ENCODE measurements around the gene NLRP5.
"Not testable (repeated sequence)": the region's sequence is repeated elsewhere in the genome, so short reads cannot be mapped to it uniquely, and the experiment has no call there.

Gene NLRP5

DNA sequence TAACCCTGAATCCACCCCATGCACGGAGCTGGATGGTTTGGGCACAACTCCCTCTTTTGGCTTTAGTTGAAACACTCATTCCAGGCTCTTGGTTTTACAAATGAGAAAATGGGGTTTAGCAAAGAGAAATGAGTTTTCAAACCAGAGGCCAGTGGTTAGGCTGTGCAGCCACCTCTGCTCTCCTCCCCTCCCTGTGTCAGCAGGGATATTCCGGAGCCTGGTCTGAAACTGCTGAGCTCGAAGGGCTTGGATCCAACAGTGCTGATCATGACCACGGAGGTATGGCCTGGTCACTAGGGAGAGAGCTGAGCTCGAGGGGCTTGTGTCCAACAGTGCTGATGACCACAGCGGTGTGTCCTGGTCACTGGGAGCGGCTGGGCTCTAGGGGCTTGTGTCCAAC is 93.0 kb downstream of the NLRP5 start:
- DNase-seq, result no peak

GRCh38 chr19:56080669-56081401 is 94.3 kb downstream of the NLRP5 start:
- peak; percentile 50 for DNase-seq

GRCh38 chr19:56083668-56084067 is 97.1 kb downstream of the NLRP5 start:
- no peak for DNase-seq

- DNase-seq, result no peak
Measured at GRCh38 chr19:56084835-56085536, 98.4 kb downstream of the NLRP5 start.

DNA sequence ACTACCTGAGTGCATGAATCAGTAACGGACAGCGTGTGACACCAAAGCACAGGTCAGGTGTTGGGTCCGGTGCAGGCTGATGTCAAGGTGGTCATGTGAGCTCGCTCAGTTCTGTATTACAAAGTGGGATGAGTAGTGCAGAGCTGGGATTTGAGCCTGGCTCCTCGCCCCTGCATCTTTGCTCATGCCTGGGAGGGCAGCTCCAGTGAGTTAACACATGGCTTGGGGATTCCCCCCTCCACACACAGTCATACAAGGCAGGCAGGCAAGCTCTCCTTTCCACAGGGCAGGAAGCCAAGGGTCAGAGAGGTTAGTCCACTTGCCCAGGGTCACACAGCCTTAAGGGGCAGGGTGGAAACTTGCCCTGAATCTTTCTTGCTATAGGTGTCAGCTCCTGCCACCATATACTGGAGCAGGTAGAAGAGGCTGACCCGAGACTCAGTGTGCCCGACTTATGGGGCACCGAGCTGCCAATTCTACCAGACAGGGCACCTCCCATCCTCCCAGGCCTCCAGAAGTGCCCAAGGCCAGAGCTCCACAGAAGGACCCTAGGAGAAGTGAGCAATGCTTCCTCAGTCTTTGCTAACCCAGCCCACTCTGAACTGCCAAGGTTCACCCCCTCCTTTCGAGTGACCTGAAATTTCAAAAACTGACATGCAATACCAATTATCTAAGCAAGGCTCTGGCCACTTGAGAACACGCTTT is 99.1 kb downstream of the NLRP5 start:
- no peak for DNase-seq

DNA sequence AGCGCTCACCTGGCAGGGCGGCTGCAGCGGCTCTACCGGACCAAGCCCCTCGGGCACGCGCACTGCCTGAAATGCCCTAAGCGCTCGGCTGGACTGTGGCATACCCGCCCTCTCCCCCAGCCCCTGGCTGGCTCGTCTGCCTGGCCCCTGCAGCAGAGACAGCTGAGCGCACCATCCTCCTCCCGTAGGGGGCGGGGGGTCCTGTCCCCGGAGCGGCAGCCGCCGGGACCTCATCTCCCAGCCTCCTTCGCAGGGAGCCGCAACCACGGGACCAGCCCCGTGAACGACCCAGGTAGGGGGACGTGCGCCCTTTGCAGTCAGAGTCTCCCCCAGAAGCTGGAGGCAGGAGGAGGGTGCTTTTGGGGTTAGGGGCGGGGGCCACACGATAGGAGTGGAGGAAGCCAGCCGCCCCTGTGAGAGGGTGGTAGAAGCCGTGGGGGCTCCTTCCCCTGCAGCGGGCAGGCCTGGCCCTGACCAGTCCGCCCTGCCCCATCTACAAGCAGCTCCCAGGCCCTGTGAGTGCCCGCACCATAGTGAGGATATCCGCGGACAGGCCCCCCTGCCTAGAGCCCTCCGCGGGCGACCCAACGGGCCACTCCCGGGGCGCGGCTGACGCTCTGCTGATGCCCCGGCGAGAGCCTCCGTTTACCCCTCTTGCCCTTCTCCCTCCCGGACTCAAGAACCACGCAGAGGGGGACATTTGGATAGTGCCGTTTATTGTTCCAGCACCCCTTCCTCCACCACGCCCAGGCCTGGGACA is 100.3 kb downstream of the NLRP5 start:
- DNase-seq, result no peak

- no peak for DNase-seq
Measured at GRCh38 chr19:56087647-56088496, 101.3 kb downstream of the NLRP5 start.

GRCh38 chr19:56088497-56089215 is 102.1 kb downstream of the NLRP5 start:
- DNase-seq, result no peak

DNA sequence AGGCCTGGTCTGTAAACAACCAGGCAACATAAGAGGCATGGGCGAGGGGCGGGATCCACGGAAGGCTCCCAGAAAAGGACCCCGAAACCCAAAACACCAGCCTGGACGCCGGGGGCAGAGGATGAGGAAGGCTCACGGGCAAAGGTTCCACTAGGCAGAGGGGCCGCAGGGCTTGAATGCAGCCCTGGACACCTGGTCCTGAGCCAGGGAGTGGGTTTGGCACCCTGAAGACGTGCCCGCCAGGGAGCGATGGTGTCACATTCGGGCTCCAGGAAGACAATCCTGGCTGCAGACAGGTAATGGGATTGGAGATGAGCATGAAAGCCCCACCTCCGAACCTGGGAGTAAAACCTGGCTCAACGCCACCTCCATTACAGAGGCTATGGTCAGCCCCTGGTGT is 102.8 kb downstream of the NLRP5 start:
- no peak for DNase-seq

DNA sequence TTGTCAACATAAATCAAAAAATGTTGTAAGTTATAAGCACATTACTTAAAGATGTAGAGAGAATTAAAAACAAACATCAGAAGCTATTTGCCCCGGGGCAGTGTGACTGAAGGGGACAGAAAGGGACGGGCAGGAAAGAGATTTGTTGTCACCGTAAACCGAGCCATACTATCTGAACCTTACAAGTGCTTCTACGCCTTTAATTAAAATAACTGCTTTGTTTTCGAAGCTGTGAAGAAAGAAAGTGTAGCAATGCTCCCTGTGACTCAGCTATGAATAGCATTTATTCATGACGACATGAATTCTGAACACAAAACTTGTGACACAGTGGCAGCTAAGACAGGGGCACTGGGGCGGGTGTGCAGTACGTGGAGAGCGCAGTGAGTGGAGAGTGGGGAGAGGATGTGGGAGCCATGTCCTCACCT is 104.5 kb downstream of the NLRP5 start:
- no peak for DNase-seq

- peak; percentile 76 for DNase-seq
Measured at GRCh38 chr19:56091751-56092546, 105.4 kb downstream of the NLRP5 start.

- DNase-seq, result no peak
Measured at GRCh38 chr19:56092685-56093631, 106.4 kb downstream of the NLRP5 start.

- no peak for DNase-seq
Measured at GRCh38 chr19:56094449-56094848, 107.9 kb downstream of the NLRP5 start.

- DNase-seq, result no peak
Measured at GRCh38 chr19:56096665-56097064, 110.1 kb downstream of the NLRP5 start.

GRCh38 chr19:56097306-56097705 is 110.7 kb downstream of the NLRP5 start:
- DNase-seq, result no peak

DNA sequence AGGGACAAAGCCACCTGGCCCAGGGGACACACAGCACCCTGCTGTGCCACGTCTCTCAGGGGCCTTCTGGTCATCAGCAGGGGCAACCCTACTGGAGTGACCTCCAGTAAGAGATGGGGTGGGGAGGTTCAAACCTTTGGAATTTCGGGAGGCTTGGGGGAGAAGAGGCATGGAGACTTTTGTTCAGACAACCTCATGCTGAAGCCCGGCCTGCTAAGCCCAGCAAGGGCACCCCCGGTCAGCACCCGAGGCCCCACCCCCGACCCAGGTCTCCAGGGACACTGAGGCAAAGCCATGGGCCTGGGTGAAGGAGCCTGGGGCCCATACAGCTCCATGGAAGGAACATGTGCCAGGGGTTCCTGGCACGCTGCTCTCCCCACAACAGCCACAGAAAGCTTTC is 111.2 kb downstream of the NLRP5 start:
- no peak for DNase-seq

- DNase-seq, result not testable (repeated sequence)
Measured at GRCh38 chr19:56098237-56098636, 111.7 kb downstream of the NLRP5 start.

- DNase-seq, result no peak
Measured at GRCh38 chr19:56098731-56099568, 112.4 kb downstream of the NLRP5 start.

All from NCI-H345 (cell line).